Skeletal muscle cell (primary cell): ENCODE data around the gene AP5S1.

Source experiments
- DNase-seq: peaks from one replicate; pipeline ENCODE4 v3.0.0-alpha.2; 2010; ENCODE audit warnings: low read depth
- H3K4me3 ChIP-seq: 2 replicates; pipeline ENCODE4 v1.5.1; 2011; ENCODE audit warnings: low read depth, mild to moderate bottlenecking, control low read depth, low read length, moderate library complexity

The AP5S1 gene

GRCh38 chr20:3820048-3820900, at the start of gene AP5S1:
Gene AP5S1, plus strand, starts transcription at chr20:3820547. Its CDS starts 1,571 bp downstream, at chr20:3822118.
- DNase-seq, result peak; percentile 85

GRCh38 chr20:3771552-3772058, 48.7 kb upstream of the AP5S1 start:
- H3K4me3 ChIP-seq, result no peak overlapping the region

More at GRCh38 chr20:3820048-3820900, at the start of gene AP5S1:
- peak within 1 kb of the TSS; percentile 78 for H3K4me3 ChIP-seq

GRCh38 chr20:3775457-3776108, 44.8 kb upstream of the AP5S1 start:
- no peak overlapping the region for H3K4me3 ChIP-seq
- no peak for DNase-seq

More at GRCh38 chr20:3771552-3772058, 48.7 kb upstream of the AP5S1 start:
- DNase-seq, result no peak

GRCh38 chr20:3777381-3777715, 43.0 kb upstream of the AP5S1 start:
- H3K4me3 ChIP-seq, result peak overlapping the region; percentile 51
- no peak for DNase-seq

GRCh38 chr20:3777716-3778629, 42.4 kb upstream of the AP5S1 start:
- peak overlapping the region; percentile 51 for H3K4me3 ChIP-seq
- no peak for DNase-seq

GRCh38 chr20:3778976-3779375, 41.4 kb upstream of the AP5S1 start:
- DNase-seq, result no peak
- H3K4me3 ChIP-seq, result no peak overlapping the region

- H3K4me3 ChIP-seq, result peak within 1 kb of the TSS; percentile 50
- DNase-seq, result peak; percentile 72
These were observed 39.0 kb upstream of the AP5S1 start, which contains the start of gene SPEF1 for GRCh38 chr20:3781153-3781910. Gene SPEF1, minus strand, starts transcription at chr20:3781448. Its CDS starts 161 bp downstream, at chr20:3781287.

GRCh38 chr20:3782597-3782996, 37.8 kb upstream of the AP5S1 start:
- no peak for DNase-seq
- H3K4me3 ChIP-seq, result no peak overlapping the region

GRCh38 chr20:3783068-3783489, 37.3 kb upstream of the AP5S1 start:
- no peak overlapping the region for H3K4me3 ChIP-seq
- DNase-seq, result no peak

GRCh38 chr20:3783511-3784195, 36.7 kb upstream of the AP5S1 start:
- no peak for DNase-seq
- H3K4me3 ChIP-seq, result no peak overlapping the region

- H3K4me3 ChIP-seq, result no peak overlapping the region
These were observed 36.0 kb upstream of the AP5S1 start for GRCh38 chr20:3784216-3784853.

GRCh38 chr20:3784863-3785239, 35.5 kb upstream of the AP5S1 start:
- H3K4me3 ChIP-seq, result peak overlapping the region; percentile 63

More at GRCh38 chr20:3784216-3784853, 36.0 kb upstream of the AP5S1 start:
- no peak for DNase-seq

GRCh38 chr20:3785240-3786125, 34.9 kb upstream of the AP5S1 start:
- DNase-seq, result no peak
- H3K4me3 ChIP-seq, result peak overlapping the region; percentile 63

More at GRCh38 chr20:3784863-3785239, 35.5 kb upstream of the AP5S1 start:
- no peak for DNase-seq

- no peak for DNase-seq
- H3K4me3 ChIP-seq, result peak overlapping the region; percentile 63
These were observed 34.2 kb upstream of the AP5S1 start for GRCh38 chr20:3786126-3786484.

GRCh38 chr20:3786665-3787323, 33.6 kb upstream of the AP5S1 start, which contains the start of gene CENPB:
Gene CENPB, minus strand, starts transcription at chr20:3786740. Its CDS starts 257 bp downstream, at chr20:3786483.
- H3K4me3 ChIP-seq, result peak within 1 kb of the TSS; percentile 63
- no peak for DNase-seq

- H3K4me3 ChIP-seq, result peak overlapping the region; percentile 39
- DNase-seq, result no peak
These were observed 32.9 kb upstream of the AP5S1 start for GRCh38 chr20:3787324-3788014.
